GM23248 (cell line): Measurements from ENCODE around the gene HDAC8. TPM values are rescaled to one million over a fixed set of nuclear protein-coding genes. Genes with fewer than 3 reads are reported as not detected.

Experiments
- DNase-seq: peaks from one replicate; pipeline ENCODE4 v3.0.0-alpha.2; 2015
- H2AFZ ChIP-seq: fragments of 200-600 bp; sonication (generic); 2 replicates; pipeline ENCODE4 v1.6.1; 2016; ENCODE audit warnings: antibody characterized with exemption
- H3F3A ChIP-seq: fragments of 200-600 bp; sonication (generic); 2 replicates; pipeline ENCODE4 v1.6.1; 2016; ENCODE audit warnings: mild to moderate bottlenecking, antibody characterized with exemption, mixed run types; ENCODE audit not compliant: insufficient read depth
- H3K27ac ChIP-seq: fragments of 200-600 bp; sonication (generic); 2 replicates; pipeline ENCODE4 v1.5.1; 2016; ENCODE audit warnings: mild to moderate bottlenecking
- H3K27me3 ChIP-seq: fragments of 200-600 bp; sonication (generic); replicated peaks from 2 replicates; pipeline ENCODE4 v1.6.1; 2016; ENCODE audit warnings: mild to moderate bottlenecking; ENCODE audit not compliant: insufficient read depth
- H3K36me3 ChIP-seq: fragments of 200-600 bp; sonication (generic); 2 replicates; pipeline ENCODE4 v1.6.1; 2016; ENCODE audit warnings: low read depth, mild to moderate bottlenecking
- H3K4me1 ChIP-seq: fragments of 200-600 bp; sonication (generic); 2 replicates; pipeline ENCODE4 v1.6.1; 2016; ENCODE audit warnings: mild to moderate bottlenecking; ENCODE audit not compliant: insufficient read depth
- H3K4me2 ChIP-seq: fragments of 200-600 bp; sonication (generic); one replicate; pipeline ENCODE4 v1.6.1; 2016; ENCODE audit warnings: mild to moderate bottlenecking; ENCODE audit not compliant: unreplicated experiment
- H3K4me3 ChIP-seq: fragments of 200-600 bp; sonication (generic); 2 replicates; pipeline ENCODE4 v1.5.1; 2016; ENCODE audit warnings: mild to moderate bottlenecking
- H3K79me2 ChIP-seq: fragments of 200-600 bp; sonication (generic); 2 replicates; pipeline ENCODE4 v1.6.1; 2016; ENCODE audit warnings: mild to moderate bottlenecking; ENCODE audit not compliant: insufficient read depth
- H3K9ac ChIP-seq: fragments of 200-600 bp; sonication (generic); 2 replicates; pipeline ENCODE4 v1.6.1; 2016; ENCODE audit warnings: mild to moderate bottlenecking
- H3K9me2 ChIP-seq: fragments of 200-600 bp; sonication (generic); 2 replicates; pipeline ENCODE4 v1.6.1; 2016; ENCODE audit warnings: mixed run types, mild to moderate bottlenecking, moderate library complexity; ENCODE audit not compliant: insufficient read depth
- H3K9me3 ChIP-seq: fragments of 200-600 bp; sonication (generic); one replicate; pipeline ENCODE4 v1.6.1; 2017; ENCODE audit warnings: low read depth
- H4K20me1 ChIP-seq: fragments of 200-600 bp; sonication (generic); 2 replicates; pipeline ENCODE4 v1.6.0; 2016; ENCODE audit not compliant: insufficient read depth
- EZH2 ChIP-seq: fragments of 200-600 bp; sonication (generic); IDR thresholded peaks from 2 replicates; pipeline ENCODE4 v1.6.1; 2018; ENCODE audit warnings: antibody characterized with exemption, mild to moderate bottlenecking; ENCODE audit not compliant: insufficient read depth, poor library complexity, severe bottlenecking
- EZH2phosphoT487 ChIP-seq: fragments of 200-600 bp; sonication (generic); IDR thresholded peaks from 2 replicates; pipeline ENCODE4 v1.6.1; 2018; ENCODE audit warnings: antibody characterized with exemption, moderate library complexity, mild to moderate bottlenecking, low read depth; ENCODE audit not compliant: insufficient read depth
- WGBS, 2 experiments: methylation state at CpG; one replicate each; pipeline ENCODE4 v1.1.6; 2015 to 2017; ENCODE audit warnings: low lambda C conversion rate in 2 of 2, low coverage in 1 of 2; ENCODE audit errors: missing lambda C conversion rate in 2 of 2; 5-methylcytosine and 5-hydroxymethylcytosine counted together
- in situ Hi-C: fragments of 300-500 bp; cut with MboI; formaldehyde crosslinking; loops from 2 replicates; pipeline ENCODE4 v1.15.0; 2020
- polyA plus RNA-seq: library from polyadenylated mRNA; unstranded; fragments of >200 nt; fragmentation: Nextera tagmentation; extraction: Ambion mirVana; gene quantifications from 2 replicates; pipeline ENCODE4 v1.2.1, GENCODE V29; 2016
- total RNA-seq: library from RNA; depleted of rRNA; stranded (reverse); fragments of >200 nt; shearing (Covaris generic); gene quantifications from 2 replicates; pipeline ENCODE4 v1.2.3, GENCODE V29; 2014

The HDAC8 gene
- total and polyA plus RNA-seq, 2 experiments from 2014 or later = 20.0 to 20.4 TPM

DNA sequence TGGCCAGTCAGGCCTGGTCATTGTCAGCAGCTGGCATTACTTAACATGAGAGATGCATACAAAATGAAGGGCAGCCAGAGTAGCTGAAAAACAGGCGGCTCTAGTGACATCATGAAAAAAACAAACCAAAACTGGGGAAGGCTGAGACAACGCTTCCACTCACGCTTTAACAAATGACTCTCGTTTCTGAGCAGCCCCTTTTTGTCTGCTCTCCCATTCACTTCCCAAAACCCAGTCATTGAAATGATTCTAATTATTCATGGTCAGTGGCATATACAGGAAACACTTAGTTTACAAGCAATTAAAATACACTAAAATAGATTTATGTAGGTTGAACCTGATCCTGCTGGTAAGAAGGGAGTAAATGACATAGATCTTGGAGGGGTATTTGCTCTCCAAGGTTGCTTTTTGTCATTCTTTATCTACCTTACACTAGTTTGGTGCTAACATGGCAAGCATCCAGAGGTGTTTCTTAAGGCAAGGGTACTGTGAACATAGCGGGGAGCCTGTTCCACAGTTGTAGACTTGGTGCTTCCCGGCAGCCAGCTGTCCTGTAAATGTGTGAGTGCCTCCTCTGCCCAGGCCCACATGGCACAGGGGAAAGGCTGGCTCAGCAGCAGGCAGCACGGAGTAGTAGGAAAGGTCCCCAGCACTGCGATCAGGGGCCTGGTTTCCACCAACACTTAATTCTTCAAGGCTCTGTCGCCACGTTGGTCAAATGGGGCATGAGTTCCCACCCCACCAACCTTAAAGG, 205.8 kb downstream of the HDAC8 start:
- Histone ChIP-seq H3K27ac (no peak overlapping the region), H3F3A (no peaks in the 10 kb centered on the region), H3K36me3 (no peaks in the 10 kb centered on the region), H3K4me1 (no peaks in the 10 kb centered on the region), H3K9me2 (no peaks in the 10 kb centered on the region), H3K4me2 (no peak overlapping the region), H3K27me3 (no peaks in the 10 kb centered on the region), H3K9ac (no peak overlapping the region), H3K9me3 (no peaks in the 10 kb centered on the region), H3K4me3 (no peak overlapping the region), H2AFZ (no peak overlapping the region), H4K20me1 (no peaks in the 10 kb centered on the region), H3K79me2 (no peaks in the 10 kb centered on the region)
- WGBS, 2 experiments = 91 to 92% methylated on average over 9 to 10 of the region's 10 CpGs
- no peak for DNase-seq
- in situ Hi-C loops = no loop called here
- no peak for TF ChIP-seq EZH2phosphoT487
- no peak for TF ChIP-seq EZH2

DNA sequence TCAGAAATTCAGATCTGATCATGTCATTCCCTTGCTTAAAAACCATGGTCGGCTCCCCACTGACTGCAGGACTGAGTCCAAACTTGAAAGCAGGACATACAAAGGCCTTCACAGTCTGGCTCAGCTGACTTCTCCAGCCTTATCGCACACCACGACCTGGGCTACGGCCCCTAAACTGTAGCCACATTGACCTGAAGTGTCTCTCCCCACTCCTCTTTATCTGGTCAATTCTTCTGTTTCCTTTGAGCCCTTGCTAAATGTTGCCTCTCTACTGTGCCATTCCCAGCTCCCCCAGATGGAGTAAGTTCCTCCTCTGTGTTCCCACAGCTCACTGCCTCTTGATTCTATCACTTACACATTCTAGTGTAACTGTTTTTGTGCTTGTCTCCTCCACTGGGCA, 206.5 kb downstream of the HDAC8 start:
- no peak for DNase-seq
- WGBS, 2 experiments = 100% methylated on average over 2 to 4 of the region's 4 CpGs
- no peak for TF ChIP-seq EZH2
- no peak for TF ChIP-seq EZH2phosphoT487

DNA sequence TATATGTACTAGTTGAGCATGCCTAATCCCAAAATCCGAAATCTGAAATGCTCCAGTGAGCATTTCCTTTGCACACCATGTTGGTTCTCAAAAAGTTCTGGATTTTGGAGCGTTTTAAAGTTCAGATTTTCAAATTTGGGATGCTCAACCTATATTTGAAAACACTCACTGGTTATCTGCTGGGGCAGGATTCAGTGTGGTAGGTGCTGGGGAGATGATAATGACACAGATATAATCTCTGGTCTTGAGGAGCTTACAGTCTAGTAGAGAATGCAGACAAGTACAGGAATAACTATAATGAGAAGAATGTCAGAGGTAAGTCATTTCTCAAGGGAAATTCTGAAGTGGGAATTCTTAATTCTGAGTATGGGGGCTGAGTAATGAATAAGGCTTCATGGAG, 207.5 kb downstream of the HDAC8 start:
- H3K9ac ChIP-seq = no peak overlapping the region
- no peaks in the 10 kb centered on the region for H3K9me2 ChIP-seq
- no peaks in the 10 kb centered on the region for H3K79me2 ChIP-seq
- in situ Hi-C loops = no loop called here
- H4K20me1 ChIP-seq = no peaks in the 10 kb centered on the region
- no peak overlapping the region for H3K4me2 ChIP-seq
- no peaks in the 10 kb centered on the region for H3K4me1 ChIP-seq
- H3K36me3 ChIP-seq = no peaks in the 10 kb centered on the region
- WGBS, 2 experiments = 93 to 97% methylated on average over 2 of the region's 2 CpGs
- no peaks in the 10 kb centered on the region for H3F3A ChIP-seq
- H3K27me3 ChIP-seq = no peaks in the 10 kb centered on the region
- TF ChIP-seq EZH2phosphoT487 = no peak
- TF ChIP-seq EZH2 = no peak
- H2AFZ ChIP-seq = no peak overlapping the region
- no peak overlapping the region for H3K27ac ChIP-seq
- no peak overlapping the region for H3K4me3 ChIP-seq
- H3K9me3 ChIP-seq = no peaks in the 10 kb centered on the region
- DNase-seq = no peak

More for the DNA sequence above, 206.5 kb downstream of the HDAC8 start:
- Histone ChIP-seq H2AFZ (no peak overlapping the region), H3K36me3 (no peaks in the 10 kb centered on the region), H3F3A (no peaks in the 10 kb centered on the region), H3K27ac (no peak overlapping the region), H3K79me2 (no peaks in the 10 kb centered on the region), H3K9ac (no peak overlapping the region), H4K20me1 (no peaks in the 10 kb centered on the region), H3K27me3 (no peaks in the 10 kb centered on the region), H3K9me3 (no peaks in the 10 kb centered on the region), H3K4me3 (no peak overlapping the region), H3K4me2 (no peak overlapping the region), H3K9me2 (no peaks in the 10 kb centered on the region), H3K4me1 (no peaks in the 10 kb centered on the region)
- in situ Hi-C loops = no loop called here

- Histone ChIP-seq H3K4me3 (no peak overlapping the region), H3F3A (no peaks in the 10 kb centered on the region), H3K9me2 (no peaks in the 10 kb centered on the region), H3K79me2 (no peaks in the 10 kb centered on the region), H3K9ac (no peak overlapping the region), H3K36me3 (no peaks in the 10 kb centered on the region), H2AFZ (no peak overlapping the region), H3K4me2 (no peak overlapping the region), H3K27me3 (no peaks in the 10 kb centered on the region), H3K27ac (no peak overlapping the region), H4K20me1 (no peaks in the 10 kb centered on the region), H3K4me1 (peaks cover 9% of the 10 kb centered on the region; the same call in 1 of the 2 replicates), H3K9me3 (no peaks in the 10 kb centered on the region)
- in situ Hi-C loops = no loop called here
- TF ChIP-seq EZH2phosphoT487 (no peak), EZH2 (no peak)
- 88 to 92% methylated on average over 4 of the region's 4 CpGs for WGBS, 2 experiments
- no peak for DNase-seq
These were observed 212.3 kb downstream of the HDAC8 start for GRCh38 chrX:72360326-72360725.
